ENCODE data around the gene ROCK2. TPM values are rescaled to one million over a fixed set of nuclear protein-coding genes. Genes with fewer than 3 reads are reported as not detected.
"Not testable (repeated sequence)": the region's sequence is repeated elsewhere in the genome, so short reads cannot be mapped to it uniquely, and the experiment has no call there.

ROCK2 gene
- total RNA-seq, 1 experiment from 2014 or later = 64.4 TPM

DNA sequence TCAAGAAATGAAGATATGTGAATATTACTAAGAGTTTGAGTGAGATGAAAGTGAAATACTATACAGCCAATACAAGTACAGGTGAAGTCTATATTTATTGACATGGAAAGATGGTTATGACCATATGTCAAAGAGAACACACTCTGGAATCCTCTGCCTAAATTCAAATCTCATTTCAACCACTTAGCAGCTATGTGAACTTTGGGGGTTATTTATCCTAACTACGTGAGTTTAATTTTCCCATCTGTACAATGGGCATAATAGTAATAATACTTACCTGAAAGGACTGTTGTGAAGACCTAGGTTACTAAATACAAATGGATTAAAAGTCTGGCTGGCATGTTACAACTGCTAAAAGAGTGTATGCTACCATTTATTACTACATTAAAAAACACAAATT lies 79.6 kb downstream of the ROCK2 start:
- Histone ChIP-seq H3K4me3 (ENCODE audit: low read depth, low read length) (no peak overlapping the region), H3K9me3 (no peaks in the 10 kb centered on the region), H3K27me3 (replicated peaks; ENCODE audit: control insufficient read depth, insufficient read depth, low read length) (no peaks in the 10 kb centered on the region), H3K4me1 (no peaks in the 10 kb centered on the region), H3K36me3 (ENCODE audit: control insufficient read depth, insufficient read depth, low read length) (no peaks in the 10 kb centered on the region)
- H3K27ac Mint-ChIP-seq (ENCODE audit: unreplicated experiment) = no peak overlapping the region
- H3K9me3 Mint-ChIP-seq (ENCODE audit: unreplicated experiment) = no peaks in the 10 kb centered on the region
- BruUV-seq (replicated peaks) = no TSS peak
- TF ChIP-seq, protein P1, sequence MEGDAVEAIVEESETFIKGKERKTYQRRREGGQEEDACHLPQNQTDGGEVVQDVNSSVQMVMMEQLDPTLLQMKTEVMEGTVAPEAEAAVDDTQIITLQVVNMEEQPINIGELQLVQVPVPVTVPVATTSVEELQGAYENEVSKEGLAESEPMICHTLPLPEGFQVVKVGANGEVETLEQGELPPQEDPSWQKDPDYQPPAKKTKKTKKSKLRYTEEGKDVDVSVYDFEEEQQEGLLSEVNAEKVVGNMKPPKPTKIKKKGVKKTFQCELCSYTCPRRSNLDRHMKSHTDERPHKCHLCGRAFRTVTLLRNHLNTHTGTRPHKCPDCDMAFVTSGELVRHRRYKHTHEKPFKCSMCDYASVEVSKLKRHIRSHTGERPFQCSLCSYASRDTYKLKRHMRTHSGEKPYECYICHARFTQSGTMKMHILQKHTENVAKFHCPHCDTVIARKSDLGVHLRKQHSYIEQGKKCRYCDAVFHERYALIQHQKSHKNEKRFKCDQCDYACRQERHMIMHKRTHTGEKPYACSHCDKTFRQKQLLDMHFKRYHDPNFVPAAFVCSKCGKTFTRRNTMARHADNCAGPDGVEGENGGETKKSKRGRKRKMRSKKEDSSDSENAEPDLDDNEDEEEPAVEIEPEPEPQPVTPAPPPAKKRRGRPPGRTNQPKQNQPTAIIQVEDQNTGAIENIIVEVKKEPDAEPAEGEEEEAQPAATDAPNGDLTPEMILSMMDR (IDR thresholded peaks at IDR 0.05; ENCODE audit: insufficient read depth in 1 of 2, low read depth in 1 of 2, low read length in 1 of 2, severe bottlenecking in 1 of 2, unreplicated experiment in 1 of 2) = no peak
- intact Hi-C loops (cut with micrococcal nuclease; ENCODE audit: unreplicated experiment) = no loop called here
- no peaks in the 10 kb centered on the region for H3K27me3 Mint-ChIP-seq (ENCODE audit: insufficient read depth, unreplicated experiment)
- no peaks in the 10 kb centered on the region for H3K4me1 Mint-ChIP-seq (ENCODE audit: low read depth, unreplicated experiment)
- no peak for DNase-seq
- CTCF ChIA-PET = no interaction called here
- no peak overlapping the region for H3K4me3 Mint-ChIP-seq (ENCODE audit: unreplicated experiment)
- POLR2A ChIA-PET = no interaction called here
- peaks cover 26% of the 10 kb centered on the region for H3K36me3 Mint-ChIP-seq (ENCODE audit: insufficient read depth, unreplicated experiment)

DNA sequence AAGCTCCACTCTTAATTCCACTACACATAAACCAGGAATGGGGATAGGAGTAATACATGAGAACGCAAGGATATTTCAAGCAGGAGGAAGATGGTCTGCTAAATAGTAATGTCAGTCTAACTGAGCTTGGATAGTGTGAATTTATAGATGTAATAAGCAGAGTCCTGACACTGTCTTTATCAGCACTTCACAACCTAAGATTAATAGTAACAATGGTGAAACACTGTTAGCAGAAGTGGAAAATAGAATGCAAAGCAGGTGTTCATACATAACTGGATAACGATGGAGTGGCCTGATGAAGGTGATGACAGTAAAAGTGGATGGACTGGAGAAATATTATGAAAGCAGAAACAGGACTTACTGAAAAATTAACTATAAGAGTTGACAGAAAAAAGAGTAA lies 80.4 kb downstream of the ROCK2 start:
- no peaks in the 10 kb centered on the region for H3K36me3 ChIP-seq (ENCODE audit: control insufficient read depth, insufficient read depth, low read length)
- Mint-ChIP-seq H3K4me3 (ENCODE audit: unreplicated experiment) (no peak overlapping the region), H3K27ac (ENCODE audit: unreplicated experiment) (no peak overlapping the region), H3K27me3 (ENCODE audit: insufficient read depth, unreplicated experiment) (no peaks in the 10 kb centered on the region), H3K9me3 (ENCODE audit: unreplicated experiment) (no peaks in the 10 kb centered on the region), H3K4me1 (ENCODE audit: low read depth, unreplicated experiment) (no peaks in the 10 kb centered on the region), H3K36me3 (ENCODE audit: insufficient read depth, unreplicated experiment) (peaks cover 18% of the 10 kb centered on the region)
- ChIA-PET POLR2A (no interaction called here), CTCF (no interaction called here)
- H3K9me3 ChIP-seq = no peaks in the 10 kb centered on the region
- no peaks in the 10 kb centered on the region for H3K27me3 ChIP-seq (replicated peaks; ENCODE audit: control insufficient read depth, insufficient read depth, low read length)
- no peaks in the 10 kb centered on the region for H3K4me1 ChIP-seq
- H3K4me3 ChIP-seq (ENCODE audit: low read depth, low read length) = no peak overlapping the region
- intact Hi-C loops (cut with micrococcal nuclease; ENCODE audit: unreplicated experiment) = no loop called here
- no peak for DNase-seq
- TF ChIP-seq, protein P1 (IDR thresholded peaks at IDR 0.05; ENCODE audit: insufficient read depth in 1 of 2, low read depth in 1 of 2, low read length in 1 of 2, severe bottlenecking in 1 of 2, unreplicated experiment in 1 of 2) = no peak
- no TSS peak for BruUV-seq (replicated peaks)

DNA sequence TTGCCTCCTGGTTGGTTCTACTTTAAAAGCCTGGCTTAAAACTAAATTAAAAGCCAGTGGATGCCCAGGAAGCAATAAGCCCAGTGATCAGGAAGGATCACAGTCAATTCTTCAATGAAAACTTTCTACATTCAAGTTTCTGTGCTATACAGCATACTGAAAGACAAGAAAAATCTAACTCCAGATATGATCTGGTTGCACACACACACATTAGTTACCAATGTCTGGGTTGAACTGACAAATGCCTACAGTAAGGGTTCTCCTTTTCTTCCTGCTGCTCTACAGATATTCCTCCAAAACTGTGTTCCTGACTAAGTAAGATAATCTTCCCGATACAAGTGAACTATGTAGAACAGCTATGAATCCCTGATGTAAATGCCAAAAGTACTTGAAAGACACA lies 81.3 kb downstream of the ROCK2 start:
- no peak for DNase-seq
- Mint-ChIP-seq H3K27me3 (ENCODE audit: insufficient read depth, unreplicated experiment) (no peaks in the 10 kb centered on the region), H3K4me3 (ENCODE audit: unreplicated experiment) (no peak overlapping the region), H3K36me3 (ENCODE audit: insufficient read depth, unreplicated experiment) (peaks cover 11% of the 10 kb centered on the region), H3K9me3 (ENCODE audit: unreplicated experiment) (no peaks in the 10 kb centered on the region), H3K27ac (ENCODE audit: unreplicated experiment) (no peak overlapping the region), H3K4me1 (ENCODE audit: low read depth, unreplicated experiment) (no peaks in the 10 kb centered on the region)
- Histone ChIP-seq H3K36me3 (ENCODE audit: control insufficient read depth, insufficient read depth, low read length) (no peaks in the 10 kb centered on the region), H3K4me3 (ENCODE audit: low read depth, low read length) (no peak overlapping the region), H3K27me3 (replicated peaks; ENCODE audit: control insufficient read depth, insufficient read depth, low read length) (no peaks in the 10 kb centered on the region), H3K9me3 (no peaks in the 10 kb centered on the region), H3K4me1 (no peaks in the 10 kb centered on the region)
- intact Hi-C loops (cut with micrococcal nuclease; ENCODE audit: unreplicated experiment) = no loop called here
- CTCF ChIA-PET = no interaction called here
- no TSS peak for BruUV-seq (replicated peaks)
- TF ChIP-seq, protein P1 (IDR thresholded peaks at IDR 0.05; ENCODE audit: insufficient read depth in 1 of 2, low read depth in 1 of 2, low read length in 1 of 2, severe bottlenecking in 1 of 2, unreplicated experiment in 1 of 2) = no peak
- POLR2A ChIA-PET = interaction anchor here (0.6 kb wide), 1 partner anchor 196 kb away, joined by 3 read pairs; no protein-coding TSS in a partner anchor

DNA sequence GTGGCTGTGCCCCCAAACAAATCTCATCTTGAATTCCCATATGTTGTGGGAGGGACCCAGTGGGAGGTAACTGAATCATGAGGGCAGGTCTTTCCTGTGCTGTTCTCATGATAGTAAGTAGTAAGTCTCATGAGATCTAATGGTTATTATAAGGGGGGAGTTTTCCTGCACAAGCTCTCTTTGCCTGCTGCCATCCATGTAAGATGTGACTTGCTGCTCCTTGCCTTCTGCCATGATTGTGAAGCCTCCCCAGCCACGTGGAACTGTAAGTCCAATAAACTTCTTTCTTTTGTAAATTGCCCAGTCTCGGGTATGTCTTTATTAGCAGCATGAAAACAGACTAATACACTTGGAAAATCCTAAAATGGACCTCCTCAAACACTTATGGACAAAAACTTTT lies 82.0 kb downstream of the ROCK2 start:
- BruUV-seq (replicated peaks); CTCF ChIA-PET; intact Hi-C loops (cut with micrococcal nuclease; ENCODE audit: unreplicated experiment); H3K9me3 Mint-ChIP-seq (ENCODE audit: unreplicated experiment); H3K9me3 ChIP-seq; H3K4me1 ChIP-seq; H3K4me3 ChIP-seq (ENCODE audit: low read depth, low read length); H3K27me3 ChIP-seq (replicated peaks; ENCODE audit: control insufficient read depth, insufficient read depth, low read length); H3K4me3 Mint-ChIP-seq (ENCODE audit: unreplicated experiment); H3K27ac Mint-ChIP-seq (ENCODE audit: unreplicated experiment); H3K4me1 Mint-ChIP-seq (ENCODE audit: low read depth, unreplicated experiment); H3K36me3 Mint-ChIP-seq (ENCODE audit: insufficient read depth, unreplicated experiment); POLR2A ChIA-PET; DNase-seq; H3K36me3 ChIP-seq (ENCODE audit: control insufficient read depth, insufficient read depth, low read length); H3K27me3 Mint-ChIP-seq (ENCODE audit: insufficient read depth, unreplicated experiment): not testable (repeated sequence)

DNA sequence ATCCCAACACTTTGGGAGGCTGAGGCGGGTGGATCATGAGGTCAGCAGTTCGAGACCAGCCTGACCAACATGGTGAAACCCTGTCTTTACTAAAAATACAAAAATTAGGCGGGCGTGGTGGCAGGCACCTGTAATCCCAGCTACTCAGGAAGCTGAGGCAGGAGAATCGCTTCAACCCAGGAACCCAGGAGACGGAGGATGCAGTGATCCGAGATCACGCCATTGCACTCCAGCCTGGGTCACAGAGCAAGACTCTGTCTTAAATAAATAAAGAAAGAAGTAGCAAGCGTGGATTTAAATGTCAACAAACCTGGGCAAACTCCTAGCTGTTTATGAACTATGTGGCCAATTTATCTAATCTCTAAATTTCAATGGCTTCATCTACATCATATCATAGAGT lies 82.9 kb downstream of the ROCK2 start:
- H3K9me3 Mint-ChIP-seq (ENCODE audit: unreplicated experiment); H3K27ac Mint-ChIP-seq (ENCODE audit: unreplicated experiment); POLR2A ChIA-PET; H3K27me3 Mint-ChIP-seq (ENCODE audit: insufficient read depth, unreplicated experiment); BruUV-seq (replicated peaks); H3K36me3 Mint-ChIP-seq (ENCODE audit: insufficient read depth, unreplicated experiment); H3K4me1 Mint-ChIP-seq (ENCODE audit: low read depth, unreplicated experiment); H3K4me1 ChIP-seq; H3K4me3 Mint-ChIP-seq (ENCODE audit: unreplicated experiment); H3K4me3 ChIP-seq (ENCODE audit: low read depth, low read length); H3K36me3 ChIP-seq (ENCODE audit: control insufficient read depth, insufficient read depth, low read length); H3K9me3 ChIP-seq; DNase-seq; intact Hi-C loops (cut with micrococcal nuclease; ENCODE audit: unreplicated experiment); H3K27me3 ChIP-seq (replicated peaks; ENCODE audit: control insufficient read depth, insufficient read depth, low read length): not testable (repeated sequence)
- CTCF ChIA-PET = interaction anchor here (0.9 kb wide), 1 partner anchor 429 kb away, joined by 3 read pairs; no protein-coding TSS in a partner anchor
